NCI-H748 treated with DMSO at 0.1 percent for 48 hours (cell line): ENCODE measurements around the gene CADM2.

Experiments used
- DNase-seq: peaks from one replicate; lab custom pipeline; 2025; lab: John Stamatoyannopoulos, UW

Gene CADM2

GRCh38 chr3:85670634-85671205, 711.9 kb downstream of the CADM2 start:
- DNase-seq = no peak

- DNase-seq = no peak
These were observed 714.0 kb downstream of the CADM2 start for GRCh38 chr3:85672761-85673160.

GRCh38 chr3:85678713-85679112, 719.9 kb downstream of the CADM2 start:
- DNase-seq = no peak

GRCh38 chr3:85681906-85682305, 723.1 kb downstream of the CADM2 start:
- no peak for DNase-seq

- DNase-seq = no peak
These were observed 732.4 kb downstream of the CADM2 start for GRCh38 chr3:85691196-85691595.

GRCh38 chr3:85697156-85697555, 738.4 kb downstream of the CADM2 start:
- DNase-seq = no peak

GRCh38 chr3:85706130-85706529, 747.3 kb downstream of the CADM2 start:
- peak; percentile 60 for DNase-seq

- DNase-seq = peak; percentile 8
These were observed 749.5 kb downstream of the CADM2 start for GRCh38 chr3:85708325-85708724.

- peak; percentile 41 for DNase-seq
These were observed 750.6 kb downstream of the CADM2 start for GRCh38 chr3:85709346-85709892.

- DNase-seq = no peak
These were observed 751.7 kb downstream of the CADM2 start for GRCh38 chr3:85710490-85710889.

GRCh38 chr3:85721409-85722145, 762.8 kb downstream of the CADM2 start:
- no peak for DNase-seq

- DNase-seq = no peak
These were observed 767.0 kb downstream of the CADM2 start for GRCh38 chr3:85725809-85726208.

GRCh38 chr3:85726241-85726640, 767.5 kb downstream of the CADM2 start:
- DNase-seq = no peak

GRCh38 chr3:85737846-85738245, 779.1 kb downstream of the CADM2 start:
- DNase-seq = no peak

GRCh38 chr3:85740561-85740960, 781.8 kb downstream of the CADM2 start:
- no peak for DNase-seq

- no peak for DNase-seq
These were observed 799.7 kb downstream of the CADM2 start for GRCh38 chr3:85758442-85758841.

GRCh38 chr3:85760342-85760741, 801.6 kb downstream of the CADM2 start:
- DNase-seq = no peak

- no peak for DNase-seq
These were observed 822.0 kb downstream of the CADM2 start for GRCh38 chr3:85780806-85781205.

GRCh38 chr3:85781806-85782205, 823.0 kb downstream of the CADM2 start:
- DNase-seq = peak; percentile 62

- no peak for DNase-seq
These were observed 824.5 kb downstream of the CADM2 start for GRCh38 chr3:85783291-85783690.

- no peak for DNase-seq
These were observed 827.0 kb downstream of the CADM2 start for GRCh38 chr3:85785766-85786165.

GRCh38 chr3:85790445-85791030, 831.7 kb downstream of the CADM2 start:
- no peak for DNase-seq

GRCh38 chr3:85796140-85796539, 837.4 kb downstream of the CADM2 start:
- DNase-seq = no peak
